ENCODE data around the gene ASCL4.
A peak's percentile ranks its signal among the peaks of the same experiment; 100 is the strongest.

The ASCL4 gene

DNA sequence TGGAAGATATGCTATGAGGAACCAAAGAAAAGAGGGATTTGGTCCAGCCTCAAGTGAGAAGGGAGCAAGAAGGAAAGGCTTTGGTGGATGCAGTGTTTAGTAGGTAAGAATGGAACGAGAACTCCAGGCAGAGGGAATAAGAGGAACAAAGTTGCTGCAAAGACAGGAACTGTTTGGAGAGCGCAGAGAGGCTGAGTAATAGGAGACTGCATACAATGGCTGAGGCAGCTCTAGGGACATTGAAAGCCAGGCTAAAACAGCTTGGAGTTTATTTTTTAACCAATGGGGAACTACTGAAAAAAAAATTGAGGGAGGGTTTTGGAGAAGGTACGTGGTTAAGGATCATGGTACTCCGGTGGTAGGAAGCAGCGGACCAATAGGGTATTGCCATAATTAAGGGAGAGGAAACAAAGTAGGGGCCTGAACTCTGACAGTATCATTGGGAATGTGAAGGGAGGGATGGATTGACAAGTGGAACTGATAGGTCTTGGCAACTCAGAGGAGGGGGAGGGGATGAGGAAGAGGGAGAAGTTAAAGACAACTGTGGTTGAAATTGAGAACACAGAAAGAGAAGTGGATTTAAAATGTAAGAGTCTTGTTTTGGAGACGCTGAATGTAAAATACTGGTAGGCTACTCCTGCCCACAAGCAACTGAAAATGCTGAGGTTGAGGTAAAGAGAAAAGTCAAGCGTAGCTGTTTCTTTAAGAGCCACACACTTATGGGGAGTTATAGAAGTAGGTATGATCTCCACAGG, 4.8 kb downstream of the ASCL4 start:
- DNase-seq = no peak

DNA sequence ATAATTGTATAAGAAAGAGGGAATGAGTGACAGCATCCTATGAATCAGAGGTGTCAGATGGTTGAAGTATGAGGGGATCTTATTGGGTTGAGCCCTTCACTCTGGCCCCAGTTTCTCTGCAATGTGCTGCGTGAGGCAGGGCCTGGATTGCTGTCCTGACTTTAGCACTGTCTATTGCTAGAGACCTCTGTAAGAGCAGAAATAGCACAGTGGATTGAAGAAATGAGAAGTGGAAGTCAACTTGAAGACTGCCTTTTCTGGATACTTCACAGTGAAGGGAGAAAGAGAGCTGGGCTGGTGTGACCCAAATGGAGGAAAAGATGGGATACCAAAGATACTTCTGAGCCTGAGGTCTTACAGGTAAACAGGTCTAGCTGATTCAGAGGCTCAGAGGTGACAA, 5.8 kb downstream of the ASCL4 start:
- no peak for DNase-seq

DNA sequence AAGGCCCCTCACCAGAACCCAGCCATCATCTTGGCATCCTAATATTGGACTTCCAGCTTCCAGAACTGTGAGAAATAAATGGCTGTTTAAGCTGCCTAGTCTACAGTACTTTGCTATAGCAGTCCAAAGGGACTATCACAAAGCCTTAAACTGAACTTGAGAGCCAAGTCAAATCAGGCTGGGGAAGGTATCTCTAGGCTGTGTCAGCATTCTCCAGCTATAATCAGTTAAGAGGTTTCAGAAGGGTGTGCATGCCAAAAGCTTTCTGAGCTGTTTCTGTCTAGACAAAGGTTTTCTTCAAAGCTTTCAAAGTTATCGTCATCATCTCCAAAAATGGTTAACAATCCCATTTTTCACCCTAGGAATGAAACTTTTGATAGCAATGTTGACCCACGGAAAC, 7.6 kb downstream of the ASCL4 start:
- no peak for DNase-seq

DNA sequence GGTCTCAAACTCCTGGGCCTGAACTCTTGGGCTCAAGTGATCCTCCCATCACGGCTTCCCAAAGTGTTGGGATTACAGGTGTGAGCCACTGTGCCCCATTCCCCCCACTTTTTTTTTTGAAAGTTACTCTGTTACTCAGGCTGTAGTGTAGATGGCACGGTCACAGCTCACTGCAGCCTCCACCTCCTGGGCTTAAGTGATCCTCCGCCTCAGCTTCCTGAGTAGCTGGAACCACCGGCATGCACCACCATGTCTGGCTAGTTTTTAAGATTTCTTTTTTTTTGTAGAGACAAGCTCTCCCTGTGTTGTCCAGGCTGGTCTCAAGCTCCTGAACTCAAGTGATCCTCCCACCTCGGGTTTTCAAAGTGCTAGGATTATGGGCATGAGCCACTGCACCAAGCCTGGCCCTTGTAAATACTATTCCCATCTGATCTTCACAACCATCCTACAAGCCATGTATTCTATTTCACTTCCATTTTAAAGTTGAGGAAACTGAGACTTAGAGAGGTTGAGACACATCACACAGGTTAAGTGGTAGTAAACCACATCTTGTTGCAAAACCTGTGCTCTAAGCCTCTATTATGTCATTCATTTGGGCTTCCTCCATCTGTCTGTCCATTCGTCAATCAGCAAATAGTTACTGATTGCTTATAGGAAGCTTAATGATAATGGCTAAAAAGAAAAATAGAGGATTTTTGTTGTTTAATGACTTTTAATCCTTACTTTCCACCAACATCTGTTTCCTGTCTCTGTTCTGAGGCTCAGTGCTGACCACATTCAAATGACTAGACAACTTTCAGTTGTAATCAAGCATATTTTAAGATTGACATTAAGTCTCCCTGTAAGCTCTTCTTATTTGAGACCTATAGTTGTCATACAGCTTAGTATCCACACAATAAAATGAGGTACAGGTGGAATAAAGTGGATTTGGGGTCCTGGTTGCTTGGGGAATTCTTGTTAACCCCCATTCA, 9.2 kb downstream of the ASCL4 start:
- no peak for DNase-seq

DNA sequence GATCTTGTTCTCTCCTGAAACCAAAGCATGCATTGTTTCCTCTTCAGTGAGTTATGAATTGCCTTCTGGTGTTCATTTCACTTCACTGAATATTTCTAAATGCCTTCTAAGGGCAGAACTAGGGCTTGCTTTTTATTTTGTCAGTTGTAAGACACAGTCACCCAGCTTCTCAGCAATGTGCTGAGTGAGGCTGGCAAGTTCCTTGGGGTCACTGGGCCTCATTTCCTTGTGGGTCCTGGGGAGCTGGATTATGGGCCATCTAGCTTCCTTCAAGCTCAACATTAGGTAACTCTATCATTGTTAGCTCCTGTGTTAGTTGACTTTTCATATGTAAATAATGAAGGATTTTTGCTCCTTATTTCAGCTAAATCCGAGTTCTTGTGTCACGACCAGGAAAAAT, 13.8 kb downstream of the ASCL4 start:
- DNase-seq = no peak

DNA sequence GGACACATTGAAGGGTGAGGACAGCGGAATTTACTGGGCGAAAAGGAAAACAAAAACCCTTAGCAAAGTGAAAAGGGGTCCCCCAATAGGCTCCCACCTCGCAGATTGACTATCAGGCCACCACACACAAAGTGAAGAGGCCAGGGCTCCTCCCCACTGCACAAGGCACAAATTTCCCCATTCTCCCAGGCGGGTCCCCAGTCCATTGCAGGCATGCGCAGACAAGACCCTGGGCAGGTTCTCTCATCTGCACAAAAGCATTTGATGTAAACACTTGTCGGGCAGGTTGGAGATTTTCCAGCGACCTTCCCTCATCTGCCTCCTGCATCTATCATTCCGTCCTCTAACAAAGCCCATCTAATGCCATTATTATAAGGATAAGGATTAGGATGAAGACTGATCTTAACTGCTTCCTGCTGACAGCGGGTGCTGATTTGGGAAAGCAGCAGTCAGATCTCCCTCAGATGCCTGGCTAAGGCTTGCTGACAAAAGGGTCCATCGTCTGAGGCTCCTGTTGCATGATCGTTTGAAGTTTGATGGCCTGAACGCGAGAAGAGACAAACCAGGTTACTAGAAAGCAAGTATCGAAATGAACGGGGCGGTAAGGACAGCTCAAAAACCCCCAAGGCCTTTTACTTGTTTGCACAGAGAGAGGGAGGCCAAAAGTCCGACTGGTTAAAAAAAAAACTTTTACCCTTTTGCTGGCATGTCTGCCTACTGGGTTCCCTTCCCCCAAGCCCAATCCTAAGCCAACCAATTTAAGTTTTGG, 14.4 kb downstream of the ASCL4 start:
- DNase-seq = no peak

DNA sequence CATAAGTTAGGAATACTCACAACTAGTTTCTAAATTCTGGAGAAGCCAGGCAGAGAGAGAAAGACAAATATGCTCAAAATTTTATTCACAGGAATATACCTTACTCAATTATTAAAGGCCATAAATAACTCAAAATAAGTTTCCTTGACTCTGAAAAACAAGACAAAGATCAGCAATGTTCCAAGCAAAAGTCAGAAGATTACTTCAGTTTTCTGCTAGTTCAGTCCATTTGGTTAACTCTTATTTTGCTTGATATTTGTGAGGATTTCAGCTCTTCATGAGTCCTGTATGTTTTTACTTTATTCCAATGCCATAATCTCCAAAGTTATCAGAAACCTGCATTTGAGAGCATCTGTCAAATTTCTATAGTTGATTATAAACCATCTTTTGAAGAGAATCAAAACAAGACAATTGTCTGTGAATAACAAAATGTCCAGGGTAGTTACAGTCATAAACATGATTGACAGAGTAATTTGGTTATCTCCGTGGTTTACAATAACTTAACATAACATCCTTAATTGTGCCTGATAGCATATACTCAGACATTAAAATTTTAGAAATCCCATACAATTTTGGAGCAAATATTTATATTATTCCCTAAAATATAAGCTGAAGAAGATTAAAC, 17.1 kb downstream of the ASCL4 start:
- DNase-seq = no peak

DNA sequence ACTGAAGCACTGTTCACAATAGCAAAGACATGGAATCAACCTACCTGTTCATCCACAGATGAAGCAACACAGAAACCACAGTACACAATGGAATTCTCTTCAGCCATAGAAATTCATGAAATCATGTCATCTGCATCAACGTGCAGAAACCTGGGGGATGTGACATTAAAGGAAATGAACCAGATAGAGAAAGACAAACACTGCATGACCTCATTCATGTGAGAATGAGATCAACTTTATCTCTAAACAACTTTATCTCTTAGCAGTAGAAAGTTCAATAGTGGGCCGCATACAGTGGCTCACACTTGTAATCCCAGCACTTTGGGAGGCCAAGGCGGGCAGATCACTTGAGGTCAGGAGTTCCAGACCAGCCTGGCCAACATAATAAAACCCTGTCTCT, 19.9 kb downstream of the ASCL4 start:
- DNase-seq = no peak

DNA sequence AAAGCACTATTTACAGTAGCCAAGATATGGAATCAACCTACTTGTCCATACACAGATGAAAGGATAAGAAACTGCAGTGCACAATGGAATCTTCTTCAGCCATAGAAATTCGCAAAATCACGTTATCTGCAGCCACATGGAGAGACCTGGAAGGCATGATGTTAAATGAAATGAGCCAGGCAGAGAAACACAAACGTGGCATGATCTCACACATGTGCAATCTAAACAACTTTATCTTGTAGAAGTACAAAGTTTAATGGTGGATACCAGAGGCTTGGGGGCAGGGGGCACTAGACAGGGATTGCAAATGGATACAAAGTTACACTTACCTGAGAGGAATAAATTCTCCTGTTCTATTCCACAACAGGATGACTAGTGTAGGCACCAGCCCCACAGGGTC, 24.1 kb downstream of the ASCL4 start:
- no peak for DNase-seq

DNA sequence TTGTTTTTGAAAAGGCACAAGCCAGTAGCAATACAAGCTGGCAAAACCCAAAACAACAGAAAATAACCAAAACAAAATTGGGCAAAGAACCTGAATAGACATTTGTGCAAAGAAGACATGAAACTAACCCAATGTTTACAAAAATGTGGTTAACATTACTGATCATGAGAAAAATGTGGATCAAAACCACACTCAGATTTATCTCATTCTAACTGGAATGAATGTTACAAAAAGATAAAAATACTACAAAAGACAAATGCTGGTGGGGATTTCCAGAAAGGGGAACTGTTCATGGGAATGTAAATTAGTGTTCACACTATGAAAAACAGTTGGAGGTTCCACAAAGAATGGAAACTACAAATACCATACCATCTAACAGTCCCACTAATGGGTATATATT, 26.6 kb downstream of the ASCL4 start:
- peak; percentile 36 for DNase-seq

DNA sequence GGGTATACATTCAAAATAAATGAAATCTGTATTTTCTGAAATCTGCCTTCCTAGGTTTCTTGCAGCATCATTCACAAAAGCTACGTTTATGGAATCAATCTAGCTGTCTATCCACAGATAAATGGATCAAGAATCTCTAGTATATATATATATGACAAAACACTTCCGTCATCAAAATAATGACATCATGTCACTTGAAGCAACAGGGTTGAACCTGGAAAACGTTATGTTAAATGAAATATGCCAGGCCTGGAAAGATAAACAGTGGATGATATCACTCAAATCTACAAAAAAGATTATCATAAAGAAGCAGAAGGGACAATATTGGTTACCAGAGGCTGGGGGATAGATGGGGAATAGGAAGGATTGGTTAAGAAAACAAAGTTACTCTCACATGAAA, 28.6 kb downstream of the ASCL4 start:
- no peak for DNase-seq

DNA sequence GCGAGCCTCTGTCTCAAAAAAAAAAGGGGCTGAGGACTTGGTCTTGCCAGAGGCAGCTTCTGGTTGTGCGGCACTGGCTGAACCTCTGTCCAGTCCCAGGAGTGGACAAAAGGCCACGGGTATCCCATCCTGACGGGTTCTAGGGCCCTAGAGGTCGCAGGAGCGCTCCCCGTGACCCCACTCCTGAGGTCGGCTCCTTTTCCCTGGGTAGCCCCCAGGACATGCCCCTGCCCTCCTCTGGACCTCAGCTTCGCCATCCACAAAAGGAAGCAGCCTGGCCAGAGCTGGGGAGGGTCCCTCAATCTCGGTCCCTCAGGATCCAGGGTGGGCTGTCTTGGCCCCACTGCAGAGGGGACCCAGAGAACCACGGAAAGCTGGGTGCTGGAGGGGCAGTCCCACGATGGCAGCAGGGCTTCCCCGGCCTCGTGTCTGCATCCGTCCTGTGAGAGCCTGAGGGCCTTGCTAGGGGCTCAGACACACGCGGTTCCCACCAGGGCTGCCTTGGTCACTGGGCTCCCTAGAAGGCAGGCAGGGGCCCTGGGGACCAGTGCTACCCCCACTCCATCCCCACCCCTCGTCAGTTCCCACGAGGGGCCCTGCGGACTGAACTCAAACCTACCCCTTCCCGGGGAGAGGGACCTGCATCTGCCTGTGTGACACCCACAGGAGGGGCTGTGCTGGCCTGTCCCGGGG, 31.1 kb downstream of the ASCL4 start:
- no peak for DNase-seq

DNA sequence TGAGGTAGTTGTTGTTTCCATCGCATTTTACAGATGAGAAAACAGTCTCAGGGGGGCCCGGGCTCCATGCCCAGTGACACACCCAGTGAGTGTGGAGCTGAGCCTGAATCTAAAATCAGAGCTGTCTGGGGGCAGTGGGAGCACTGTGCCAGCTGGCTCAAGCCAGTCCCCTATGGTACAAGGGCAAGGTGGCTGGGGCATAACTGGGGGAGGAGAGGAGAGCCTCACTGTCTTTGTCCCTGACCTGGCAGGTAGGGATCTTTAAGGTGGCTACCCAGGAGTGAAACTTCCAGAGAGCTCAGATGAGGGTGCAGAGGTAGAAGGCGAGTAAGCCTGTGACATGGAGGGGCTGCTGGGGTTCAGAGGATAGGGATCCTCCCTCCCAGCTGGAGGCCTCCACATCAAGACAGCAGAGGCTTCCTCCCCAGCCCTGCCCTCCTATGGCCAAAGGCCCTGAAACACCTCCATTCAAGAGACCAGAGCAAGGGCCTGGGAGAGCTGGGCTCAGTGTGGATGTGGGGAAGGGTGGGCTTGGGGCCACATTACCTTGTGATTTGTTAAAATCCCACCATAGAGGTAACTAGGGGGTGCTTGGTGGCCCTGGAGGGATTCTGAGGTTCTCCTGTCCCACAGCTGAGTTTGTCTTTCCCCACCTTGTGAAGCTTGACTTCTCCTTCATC, 33.1 kb downstream of the ASCL4 start:
- DNase-seq = no peak

DNA sequence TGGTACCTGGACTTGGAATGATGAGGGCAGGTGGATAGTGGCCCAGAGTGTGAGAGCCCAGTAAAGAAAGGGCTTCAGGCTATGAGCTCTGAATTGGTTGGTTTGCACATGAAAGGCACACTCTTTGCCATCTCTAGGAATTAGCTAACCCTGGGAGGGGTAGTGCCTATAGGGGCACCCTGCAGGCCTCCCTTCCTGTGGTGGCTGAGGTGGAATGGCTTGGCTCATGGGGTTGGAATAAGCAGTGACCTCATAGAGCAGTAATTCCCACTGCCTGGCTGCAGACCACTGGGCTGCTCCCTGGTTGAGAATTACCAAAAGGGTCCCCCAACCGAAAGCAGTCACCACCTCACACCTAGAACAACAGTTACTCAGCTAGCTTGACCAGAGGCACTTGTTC, 42.7 kb downstream of the ASCL4 start:
- no peak for DNase-seq

DNA sequence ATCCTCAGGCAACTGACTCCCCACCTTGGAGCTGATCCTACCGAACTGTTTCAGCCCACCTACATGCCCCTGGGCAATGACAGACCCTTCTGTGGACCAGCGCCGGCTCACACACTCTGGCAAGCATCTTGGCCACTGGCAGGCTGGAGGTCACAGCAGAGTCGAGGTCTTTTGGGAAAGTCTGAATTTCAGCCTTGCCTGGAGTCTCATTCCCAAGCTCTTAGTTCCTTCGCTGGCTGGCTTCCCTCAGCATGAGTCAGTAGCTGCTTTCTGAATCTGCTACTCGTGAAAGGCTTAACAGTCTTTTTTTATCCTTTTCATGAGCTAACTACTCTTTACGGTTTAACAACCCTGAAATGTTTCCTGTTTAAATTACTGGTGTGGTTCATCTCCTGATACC, 44.5 kb downstream of the ASCL4 start:
- peak; percentile 86 for DNase-seq

DNA sequence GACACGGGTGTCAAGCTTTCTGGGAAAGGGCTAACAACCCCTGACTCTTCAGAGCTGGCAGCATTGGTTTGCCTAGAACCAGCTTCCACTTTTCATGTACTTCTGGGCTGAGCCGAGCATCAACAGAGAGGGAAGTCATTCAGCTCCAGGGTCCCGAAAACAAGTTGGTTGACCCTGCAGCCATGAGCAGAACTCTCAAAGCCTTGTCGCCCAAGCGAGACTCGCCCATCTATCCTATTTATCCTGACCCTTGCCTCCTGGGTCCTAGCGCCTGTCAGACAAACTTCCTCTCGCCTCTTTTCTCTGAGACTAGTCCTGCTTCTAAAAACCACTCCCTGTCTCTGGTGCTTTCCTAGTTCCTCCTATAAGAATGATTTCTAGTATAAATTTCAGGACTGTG, 47.9 kb downstream of the ASCL4 start:
- no peak for DNase-seq
